Measurements from ENCODE around the gene LARGE1.

GRCh38 chr22:33386270-33386669 is 534.0 kb downstream of the LARGE1 start:
- TF ChIP-seq POLR2A (IDR thresholded peaks at IDR 0.05) (no peak), CTCF (IDR thresholded peaks at IDR 0.05) (no peak)
